IMR-90 (cell line): ENCODE measurements around the gene PDZD2.

Experiments
- BHLHE40 ChIP-seq: fragments of 150-350 bp; IDR thresholded peaks from 2 replicates; pipeline ENCODE4 v1.6.1; 2016; ENCODE audit warnings: mild to moderate bottlenecking, low read depth, low read length
- CEBPB ChIP-seq: IDR thresholded peaks from 2 replicates; pipeline ENCODE4 v1.6.1; 2012; ENCODE audit warnings: low read depth, low read length, improper control_type of control experiment
- CHD1 ChIP-seq: IDR thresholded peaks from 2 replicates; pipeline ENCODE4 v1.6.1; 2012; ENCODE audit warnings: low read depth, low read length, improper control_type of control experiment
- FOS ChIP-seq: fragments of 150-350 bp; IDR thresholded peaks from 2 replicates; pipeline ENCODE4 v1.6.1; 2016; ENCODE audit warnings: low read depth, low read length
- MXI1 ChIP-seq: IDR thresholded peaks from 2 replicates; pipeline ENCODE4 v1.6.1; 2012; ENCODE audit warnings: low read depth, mild to moderate bottlenecking, low read length, moderate library complexity, borderline replicate concordance
- POLR2A ChIP-seq: IDR thresholded peaks from 2 replicates; pipeline ENCODE4 v1.6.1; 2012; ENCODE audit warnings: mild to moderate bottlenecking, low read depth, low read length
- RAD21 ChIP-seq: IDR thresholded peaks from 2 replicates; pipeline ENCODE4 v1.6.1; 2012; ENCODE audit warnings: low read length, improper control_type of control experiment
- RCOR1 ChIP-seq: IDR thresholded peaks from 2 replicates; pipeline ENCODE4 v1.6.1; 2012; ENCODE audit warnings: mild to moderate bottlenecking, low read length, improper control_type of control experiment; ENCODE audit not compliant: insufficient replicate concordance
- RFX5 ChIP-seq: IDR thresholded peaks from 2 replicates; pipeline ENCODE4 v1.8.0; 2012; ENCODE audit warnings: low read depth, mild to moderate bottlenecking, low read length, moderate library complexity
- SMC3 ChIP-seq: fragments of 150-350 bp; IDR thresholded peaks from 2 replicates; pipeline ENCODE4 v1.6.1; 2016; ENCODE audit warnings: low read depth, mild to moderate bottlenecking, antibody characterized with exemption, low read length, moderate library complexity
- TF ChIP-seq, protein P1 (sequence below): conservative IDR thresholded peaks from 2 replicates; pipeline ENCODE4 v1.5.1; 2012; ENCODE audit warnings: mild to moderate bottlenecking, low read depth, low read length, improper control_type of control experiment
- TF ChIP-seq, protein P2 (sequence below): fragments of 150-350 bp; IDR thresholded peaks from 2 replicates; pipeline ENCODE4 v1.6.1; 2017; ENCODE audit warnings: mild to moderate bottlenecking, antibody characterized with exemption, low read length, low read depth

DNA sequence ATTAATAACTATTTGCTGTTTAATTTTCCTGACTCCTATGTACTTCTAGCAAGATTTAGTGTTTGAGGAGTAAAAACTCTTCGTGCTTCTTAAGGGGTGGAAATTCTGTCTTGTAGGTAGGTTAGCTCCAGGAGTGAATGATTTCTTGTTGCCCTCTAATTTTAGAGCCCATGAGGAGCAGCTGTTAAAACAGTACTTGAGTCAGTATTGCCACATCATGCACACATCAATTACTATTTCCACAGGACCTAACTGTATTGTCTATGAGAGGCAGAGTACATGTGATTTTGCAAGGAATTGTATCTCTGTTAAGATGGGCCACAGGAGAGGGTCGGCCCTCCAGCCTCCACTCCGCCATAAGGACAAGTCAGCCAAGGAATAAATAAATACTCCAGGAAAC is 91.2 kb downstream of the PDZD2 start:
- TF ChIP-seq, protein P1, sequence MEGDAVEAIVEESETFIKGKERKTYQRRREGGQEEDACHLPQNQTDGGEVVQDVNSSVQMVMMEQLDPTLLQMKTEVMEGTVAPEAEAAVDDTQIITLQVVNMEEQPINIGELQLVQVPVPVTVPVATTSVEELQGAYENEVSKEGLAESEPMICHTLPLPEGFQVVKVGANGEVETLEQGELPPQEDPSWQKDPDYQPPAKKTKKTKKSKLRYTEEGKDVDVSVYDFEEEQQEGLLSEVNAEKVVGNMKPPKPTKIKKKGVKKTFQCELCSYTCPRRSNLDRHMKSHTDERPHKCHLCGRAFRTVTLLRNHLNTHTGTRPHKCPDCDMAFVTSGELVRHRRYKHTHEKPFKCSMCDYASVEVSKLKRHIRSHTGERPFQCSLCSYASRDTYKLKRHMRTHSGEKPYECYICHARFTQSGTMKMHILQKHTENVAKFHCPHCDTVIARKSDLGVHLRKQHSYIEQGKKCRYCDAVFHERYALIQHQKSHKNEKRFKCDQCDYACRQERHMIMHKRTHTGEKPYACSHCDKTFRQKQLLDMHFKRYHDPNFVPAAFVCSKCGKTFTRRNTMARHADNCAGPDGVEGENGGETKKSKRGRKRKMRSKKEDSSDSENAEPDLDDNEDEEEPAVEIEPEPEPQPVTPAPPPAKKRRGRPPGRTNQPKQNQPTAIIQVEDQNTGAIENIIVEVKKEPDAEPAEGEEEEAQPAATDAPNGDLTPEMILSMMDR: no peak
- TF ChIP-seq CHD1: no peak
- no peak for TF ChIP-seq BHLHE40
- TF ChIP-seq POLR2A: no peak
- no peak for TF ChIP-seq RAD21
- no peak for TF ChIP-seq RCOR1
- no peak for TF ChIP-seq SMC3
- TF ChIP-seq FOS: no peak
- TF ChIP-seq MXI1: no peak
- TF ChIP-seq CEBPB: no peak
- no peak for TF ChIP-seq RFX5
- TF ChIP-seq, protein P2, sequence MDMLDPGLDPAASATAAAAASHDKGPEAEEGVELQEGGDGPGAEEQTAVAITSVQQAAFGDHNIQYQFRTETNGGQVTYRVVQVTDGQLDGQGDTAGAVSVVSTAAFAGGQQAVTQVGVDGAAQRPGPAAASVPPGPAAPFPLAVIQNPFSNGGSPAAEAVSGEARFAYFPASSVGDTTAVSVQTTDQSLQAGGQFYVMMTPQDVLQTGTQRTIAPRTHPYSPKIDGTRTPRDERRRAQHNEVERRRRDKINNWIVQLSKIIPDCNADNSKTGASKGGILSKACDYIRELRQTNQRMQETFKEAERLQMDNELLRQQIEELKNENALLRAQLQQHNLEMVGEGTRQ: no peak
